Type B pancreatic cell (in vitro differentiated cells): Measurements from ENCODE around the gene COL19A1. TPM values are rescaled to one million over a fixed set of nuclear protein-coding genes. Genes with fewer than 3 reads are reported as not detected.

Experiments used
- DNase-seq: peaks from one replicate; pipeline ENCODE4 v3.0.0; 2021; ENCODE audit warnings: mixed read lengths; ENCODE audit not compliant: unreplicated experiment; ENCODE audit errors: extremely low spot score
- H3K27ac Mint-ChIP-seq: 2 replicates; pipeline ENCODE4 v1.8.0; 2021; ENCODE audit warnings: mild to moderate bottlenecking, mixed read lengths
- H3K27me3 Mint-ChIP-seq: 2 replicates; pipeline ENCODE4 v1.8.0; 2021; ENCODE audit warnings: mixed read lengths
- H3K36me3 Mint-ChIP-seq: 2 replicates; pipeline ENCODE4 v1.8.0; 2021; ENCODE audit warnings: mixed read lengths
- H3K4me1 Mint-ChIP-seq: one replicate; pipeline ENCODE4 v1.8.0; 2021; ENCODE audit warnings: mixed read lengths; ENCODE audit not compliant: unreplicated experiment
- H3K4me3 Mint-ChIP-seq: 2 replicates; pipeline ENCODE4 v1.8.0; 2021; ENCODE audit warnings: mild to moderate bottlenecking, mixed read lengths
- H3K9me3 Mint-ChIP-seq: 2 replicates; pipeline ENCODE4 v1.8.0; 2021; ENCODE audit warnings: mixed read lengths
- CTCF ChIP-seq: fragments of 200-600 bp; sonication (generic); conservative IDR thresholded peaks from 2 replicates; pipeline ENCODE4 v1.5.0; 2021; ENCODE audit warnings: antibody characterized with exemption, mild to moderate bottlenecking
- total RNA-seq: library from RNA; stranded (reverse); gene quantifications from 2 replicates; pipeline ENCODE4 v1.2.1, GENCODE V29; 2021; ENCODE audit warnings: low replicate concordance

Gene COL19A1
- total RNA-seq, 1 donor from 2014 or later, result 1.6 TPM

GRCh38 chr6:70086806-70087205, 220.4 kb downstream of the COL19A1 start:
- H3K36me3 Mint-ChIP-seq, result no peaks in the 10 kb centered on the region
- H3K27ac Mint-ChIP-seq, result no peak overlapping the region
- DNase-seq, result no peak
- no peaks in the 10 kb centered on the region for H3K9me3 Mint-ChIP-seq
- H3K4me1 Mint-ChIP-seq, result no peaks in the 10 kb centered on the region
- no peak overlapping the region for H3K4me3 Mint-ChIP-seq
- no peak for TF ChIP-seq CTCF
- H3K27me3 Mint-ChIP-seq, result no peaks in the 10 kb centered on the region

- Mint-ChIP-seq H3K4me1 (no peaks in the 10 kb centered on the region), H3K9me3 (no peaks in the 10 kb centered on the region), H3K36me3 (no peaks in the 10 kb centered on the region), H3K27ac (no peak overlapping the region), H3K27me3 (no peaks in the 10 kb centered on the region), H3K4me3 (no peak overlapping the region)
- DNase-seq, result no peak
- TF ChIP-seq CTCF, result no peak
These were observed 227.8 kb downstream of the COL19A1 start for GRCh38 chr6:70094156-70094555.

- no peaks in the 10 kb centered on the region for H3K27me3 Mint-ChIP-seq
- DNase-seq, result no peak
- H3K9me3 Mint-ChIP-seq, result no peaks in the 10 kb centered on the region
- no peaks in the 10 kb centered on the region for H3K36me3 Mint-ChIP-seq
- no peaks in the 10 kb centered on the region for H3K4me1 Mint-ChIP-seq
- H3K27ac Mint-ChIP-seq, result no peak overlapping the region
- TF ChIP-seq CTCF, result no peak
- no peak overlapping the region for H3K4me3 Mint-ChIP-seq
These were observed 233.4 kb downstream of the COL19A1 start for GRCh38 chr6:70099732-70100131.

- no peaks in the 10 kb centered on the region for H3K36me3 Mint-ChIP-seq
- H3K4me1 Mint-ChIP-seq, result peaks cover 5% of the 10 kb centered on the region
- TF ChIP-seq CTCF, result peak; percentile 65
- H3K27me3 Mint-ChIP-seq, result peaks cover 5% of the 10 kb centered on the region
- no peaks in the 10 kb centered on the region for H3K9me3 Mint-ChIP-seq
- DNase-seq, result no peak
- no peak overlapping the region for H3K4me3 Mint-ChIP-seq
- H3K27ac Mint-ChIP-seq, result no peak overlapping the region
These were observed 237.4 kb downstream of the COL19A1 start for GRCh38 chr6:70103798-70104197.

GRCh38 chr6:70107852-70108629, 241.7 kb downstream of the COL19A1 start:
- H3K4me1 Mint-ChIP-seq, result peaks cover 5% of the 10 kb centered on the region
- H3K9me3 Mint-ChIP-seq, result no peaks in the 10 kb centered on the region
- peaks cover 13% of the 10 kb centered on the region for H3K27me3 Mint-ChIP-seq
- no peaks in the 10 kb centered on the region for H3K36me3 Mint-ChIP-seq
- H3K4me3 Mint-ChIP-seq, result no peak overlapping the region
- peak; percentile 89 for TF ChIP-seq CTCF
- no peak overlapping the region for H3K27ac Mint-ChIP-seq
- no peak for DNase-seq
